Glutamatergic neuron (in vitro differentiated cells): ENCODE measurements around the gene ZMYND10. TPM values are rescaled to one million over a fixed set of nuclear protein-coding genes. Genes with fewer than 3 reads are reported as not detected.
A peak's percentile ranks its signal among the peaks of the same experiment; 100 is the strongest.

ENCODE experiments used
- DNase-seq: peaks from one replicate; pipeline ENCODE4 v3.0.0; 2022
- H3K27ac Mint-ChIP-seq: one replicate; pipeline ENCODE4 v1.8.0; 2020; ENCODE audit warnings: mild to moderate bottlenecking, mixed read lengths, inconsistent platforms; ENCODE audit not compliant: unreplicated experiment
- H3K27me3 Mint-ChIP-seq: one replicate; pipeline ENCODE4 v1.8.0; 2020; ENCODE audit warnings: mild to moderate bottlenecking, moderate library complexity, mixed read lengths, inconsistent platforms; ENCODE audit not compliant: unreplicated experiment
- H3K36me3 Mint-ChIP-seq: one replicate; pipeline ENCODE4 v1.8.0; 2020; ENCODE audit warnings: mild to moderate bottlenecking, mixed read lengths, inconsistent platforms; ENCODE audit not compliant: unreplicated experiment
- H3K4me1 Mint-ChIP-seq: one replicate; pipeline ENCODE4 v1.8.0; 2020; ENCODE audit warnings: mild to moderate bottlenecking, low read depth, mixed read lengths, inconsistent platforms; ENCODE audit not compliant: unreplicated experiment
- H3K4me3 Mint-ChIP-seq: one replicate; pipeline ENCODE4 v1.8.0; 2020; ENCODE audit warnings: mild to moderate bottlenecking, mixed read lengths, inconsistent platforms; ENCODE audit not compliant: unreplicated experiment
- H3K9me3 Mint-ChIP-seq: one replicate; pipeline ENCODE4 v1.8.0; 2020; ENCODE audit warnings: mild to moderate bottlenecking, moderate library complexity, mixed read lengths, inconsistent platforms; ENCODE audit not compliant: unreplicated experiment
- total RNA-seq: library from RNA; stranded (reverse); fragmentation: NEBNext Ultra II Directional; extraction: Animal tissue kit (Norgen Biotek cat#: 25700); gene quantifications from one replicate; pipeline ENCODE4 v1.2.1, GENCODE V29; 2021; ENCODE audit not compliant: unreplicated experiment
- TF ChIP-seq, protein P1 (sequence below): fragments of 200-600 bp; sonication (generic); IDR thresholded peaks from one replicate; pipeline ENCODE4 v1.5.0; 2021; ENCODE audit not compliant: partially characterized antibody, unreplicated experiment

ZMYND10 gene
- total RNA-seq, 1 donor from 2014 or later: 1.3 TPM

- peaks cover 6% of the 10 kb centered on the region for H3K27me3 Mint-ChIP-seq
- no peak overlapping the region for H3K4me3 Mint-ChIP-seq
- H3K36me3 Mint-ChIP-seq: no peaks in the 10 kb centered on the region
- no peaks in the 10 kb centered on the region for H3K9me3 Mint-ChIP-seq
- H3K27ac Mint-ChIP-seq: peak overlapping the region; percentile 18
- DNase-seq: no peak
- H3K4me1 Mint-ChIP-seq: peaks cover 12% of the 10 kb centered on the region
- TF ChIP-seq, protein P1, sequence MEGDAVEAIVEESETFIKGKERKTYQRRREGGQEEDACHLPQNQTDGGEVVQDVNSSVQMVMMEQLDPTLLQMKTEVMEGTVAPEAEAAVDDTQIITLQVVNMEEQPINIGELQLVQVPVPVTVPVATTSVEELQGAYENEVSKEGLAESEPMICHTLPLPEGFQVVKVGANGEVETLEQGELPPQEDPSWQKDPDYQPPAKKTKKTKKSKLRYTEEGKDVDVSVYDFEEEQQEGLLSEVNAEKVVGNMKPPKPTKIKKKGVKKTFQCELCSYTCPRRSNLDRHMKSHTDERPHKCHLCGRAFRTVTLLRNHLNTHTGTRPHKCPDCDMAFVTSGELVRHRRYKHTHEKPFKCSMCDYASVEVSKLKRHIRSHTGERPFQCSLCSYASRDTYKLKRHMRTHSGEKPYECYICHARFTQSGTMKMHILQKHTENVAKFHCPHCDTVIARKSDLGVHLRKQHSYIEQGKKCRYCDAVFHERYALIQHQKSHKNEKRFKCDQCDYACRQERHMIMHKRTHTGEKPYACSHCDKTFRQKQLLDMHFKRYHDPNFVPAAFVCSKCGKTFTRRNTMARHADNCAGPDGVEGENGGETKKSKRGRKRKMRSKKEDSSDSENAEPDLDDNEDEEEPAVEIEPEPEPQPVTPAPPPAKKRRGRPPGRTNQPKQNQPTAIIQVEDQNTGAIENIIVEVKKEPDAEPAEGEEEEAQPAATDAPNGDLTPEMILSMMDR: peak; percentile 10
Observed at GRCh38 chr3:50388720-50389413, 43.3 kb upstream of the ZMYND10 start.

DNA sequence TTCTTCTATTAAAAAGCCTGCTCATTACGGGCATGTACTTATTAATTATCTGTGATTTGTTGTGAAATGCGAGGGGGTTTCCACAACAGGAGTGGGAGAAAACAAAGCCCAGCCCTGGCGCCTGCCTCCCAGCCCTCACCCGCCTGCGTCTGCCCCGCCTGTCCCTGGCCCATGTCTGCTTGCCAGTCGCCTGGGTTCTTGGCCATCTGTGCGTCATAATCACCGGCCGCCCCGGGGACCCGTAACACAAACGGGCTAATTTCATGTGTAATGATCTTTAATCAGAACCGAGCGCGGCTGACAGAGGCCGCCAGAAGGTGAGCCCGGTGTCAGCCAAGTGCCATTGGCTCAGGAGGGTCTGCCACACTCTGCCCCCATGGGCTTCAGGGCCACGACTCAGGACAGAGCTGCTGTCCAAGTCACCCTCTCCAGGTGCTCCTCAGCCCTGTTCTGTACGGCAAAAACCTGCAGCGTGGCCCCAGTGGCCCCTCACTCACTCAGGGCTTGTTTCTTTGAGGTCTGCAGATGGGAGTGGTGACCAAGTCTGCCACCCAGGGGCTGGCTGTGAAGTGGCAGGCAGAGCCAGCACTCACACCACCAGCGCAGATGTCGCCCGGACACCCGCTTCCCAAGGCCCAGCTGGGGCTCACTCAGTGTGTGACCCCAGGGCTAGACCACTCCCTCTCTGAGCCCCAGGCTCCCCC lies 42.6 kb upstream of the ZMYND10 start:
- DNase-seq: peak; percentile 68
- no peak overlapping the region for H3K4me3 Mint-ChIP-seq
- no peaks in the 10 kb centered on the region for H3K36me3 Mint-ChIP-seq
- peaks cover 2% of the 10 kb centered on the region for H3K9me3 Mint-ChIP-seq
- no peak overlapping the region for H3K27ac Mint-ChIP-seq
- TF ChIP-seq, protein P1: peak; percentile 34
- H3K27me3 Mint-ChIP-seq: peaks cover 8% of the 10 kb centered on the region
- H3K4me1 Mint-ChIP-seq: peaks cover 12% of the 10 kb centered on the region

DNA sequence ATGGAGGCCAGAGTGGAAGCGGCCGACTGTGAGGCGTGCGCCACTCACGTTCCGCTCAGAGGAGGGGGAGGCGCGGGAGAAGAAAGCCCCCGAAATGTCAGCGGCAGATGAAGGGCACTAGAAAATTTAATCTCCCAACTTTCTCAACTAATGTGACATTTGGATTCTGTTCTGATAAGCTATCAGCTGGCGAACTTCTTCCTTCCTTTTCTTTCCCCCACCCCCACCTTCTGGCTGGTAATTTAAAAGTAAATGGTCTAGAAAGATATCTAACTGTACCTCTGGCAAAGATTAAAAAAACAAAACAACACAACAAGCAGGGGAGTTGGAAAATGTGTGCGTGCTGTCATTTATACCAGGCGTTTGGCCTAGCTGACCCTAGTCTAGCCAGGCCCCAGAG lies 40.2 kb upstream of the ZMYND10 start:
- Mint-ChIP-seq H3K4me1 (peaks cover 20% of the 10 kb centered on the region), H3K36me3 (no peaks in the 10 kb centered on the region)
- DNase-seq: no peak

GRCh38 chr3:50383750-50384149 lies 38.2 kb upstream of the ZMYND10 start:
- TF ChIP-seq, protein P1: no peak
- Mint-ChIP-seq H3K27ac (no peak overlapping the region), H3K27me3 (peaks cover 9% of the 10 kb centered on the region), H3K36me3 (no peaks in the 10 kb centered on the region), H3K9me3 (peaks cover 4% of the 10 kb centered on the region), H3K4me3 (no peak overlapping the region), H3K4me1 (peaks cover 24% of the 10 kb centered on the region)
- no peak for DNase-seq

More for the DNA sequence above, 40.2 kb upstream of the ZMYND10 start:
- H3K27ac Mint-ChIP-seq: no peak overlapping the region
- peaks cover 6% of the 10 kb centered on the region for H3K27me3 Mint-ChIP-seq
- H3K4me3 Mint-ChIP-seq: no peak overlapping the region
- peaks cover 2% of the 10 kb centered on the region for H3K9me3 Mint-ChIP-seq
- TF ChIP-seq, protein P1: no peak

- no peak overlapping the region for H3K27ac Mint-ChIP-seq
- no peak overlapping the region for H3K4me3 Mint-ChIP-seq
- TF ChIP-seq, protein P1: no peak
- H3K4me1 Mint-ChIP-seq: peaks cover 22% of the 10 kb centered on the region
- H3K27me3 Mint-ChIP-seq: peaks cover 8% of the 10 kb centered on the region
- H3K36me3 Mint-ChIP-seq: no peaks in the 10 kb centered on the region
- no peak for DNase-seq
- peaks cover 4% of the 10 kb centered on the region for H3K9me3 Mint-ChIP-seq
Observed at GRCh38 chr3:50382722-50383121, 37.2 kb upstream of the ZMYND10 start.
